ENCODE measurements around the gene GPATCH4.
A peak's percentile ranks its signal among the peaks of the same experiment; 100 is the strongest.
"Not testable (repeated sequence)": the region's sequence is repeated elsewhere in the genome, so short reads cannot be mapped to it uniquely, and the experiment has no call there.

Gene GPATCH4

DNA sequence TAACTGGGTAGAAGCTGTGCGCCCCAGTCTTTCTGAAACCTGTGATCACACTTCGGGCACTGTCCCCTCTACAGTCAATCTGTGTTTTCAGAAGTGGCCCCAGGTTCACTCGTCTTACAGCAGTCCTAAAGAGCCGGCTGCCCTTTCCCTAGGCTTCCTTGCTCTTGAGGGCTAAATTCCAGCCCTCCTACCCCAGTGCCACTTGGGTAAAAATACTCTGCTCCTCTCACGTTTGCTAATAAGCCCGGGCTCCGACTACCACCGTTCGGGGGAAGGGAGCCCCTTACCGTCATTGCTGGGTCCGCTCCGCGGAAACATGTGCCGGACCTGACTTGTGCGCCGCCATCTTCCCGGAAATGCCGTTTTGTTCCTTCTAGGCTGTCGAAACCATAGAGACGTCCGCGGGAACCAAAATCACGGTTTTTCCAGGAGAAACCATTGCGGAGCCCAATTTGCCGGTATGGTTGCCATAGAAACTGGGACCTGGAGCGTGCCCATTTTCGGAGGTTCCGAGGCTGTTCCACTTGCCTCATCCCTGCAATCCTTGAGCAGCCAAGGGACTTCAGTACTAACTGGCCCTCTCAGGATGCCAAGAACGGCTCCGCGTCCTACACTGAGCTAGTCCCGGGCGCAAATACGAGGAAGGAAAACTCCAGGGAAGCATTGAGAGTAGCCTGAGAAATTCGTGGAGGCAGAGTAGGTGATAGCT is at the start of gene GPATCH4:
TSS of gene GPATCH4 (minus strand) at position 358 of the 709 bp plus-strand sequence.
- peak; percentile 90 for DNase-seq (ENCODE audit: low spot score)

DNA sequence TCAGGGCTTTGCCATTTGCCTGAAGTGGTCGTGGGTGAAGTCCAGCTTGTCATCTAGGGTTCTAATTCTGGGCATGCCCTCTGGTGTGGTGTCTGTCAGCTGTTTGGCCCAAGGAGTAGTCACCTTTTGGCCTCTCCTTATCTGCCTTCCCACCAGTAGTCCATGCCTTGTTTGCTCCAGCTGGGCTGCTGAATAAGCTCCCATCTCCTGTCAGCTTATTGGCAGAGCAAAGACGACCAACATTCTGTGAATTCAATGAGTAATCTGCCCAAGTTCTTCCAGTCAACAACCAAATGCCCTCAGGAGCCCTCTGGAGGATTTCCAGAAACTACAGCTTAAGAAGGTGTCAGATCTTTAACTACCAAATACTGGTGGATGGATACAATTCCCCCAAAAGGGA is 47.7 kb upstream of the GPATCH4 start:
- no peak for DNase-seq (ENCODE audit: low spot score)

DNA sequence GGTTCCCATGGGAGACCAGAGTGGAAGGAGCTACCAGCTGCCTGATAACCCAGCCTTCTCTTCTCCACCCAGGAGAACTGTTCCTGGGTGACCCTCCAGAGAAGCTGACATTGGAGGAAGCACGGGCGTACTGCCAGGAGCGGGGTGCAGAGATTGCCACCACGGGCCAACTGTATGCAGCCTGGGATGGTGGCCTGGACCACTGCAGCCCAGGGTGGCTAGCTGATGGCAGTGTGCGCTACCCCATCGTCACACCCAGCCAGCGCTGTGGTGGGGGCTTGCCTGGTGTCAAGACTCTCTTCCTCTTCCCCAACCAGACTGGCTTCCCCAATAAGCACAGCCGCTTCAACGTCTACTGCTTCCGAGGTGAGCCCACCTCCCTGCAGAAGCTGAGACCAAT is 47.2 kb upstream of the GPATCH4 start:
- DNase-seq (ENCODE audit: low spot score), result no peak

DNA sequence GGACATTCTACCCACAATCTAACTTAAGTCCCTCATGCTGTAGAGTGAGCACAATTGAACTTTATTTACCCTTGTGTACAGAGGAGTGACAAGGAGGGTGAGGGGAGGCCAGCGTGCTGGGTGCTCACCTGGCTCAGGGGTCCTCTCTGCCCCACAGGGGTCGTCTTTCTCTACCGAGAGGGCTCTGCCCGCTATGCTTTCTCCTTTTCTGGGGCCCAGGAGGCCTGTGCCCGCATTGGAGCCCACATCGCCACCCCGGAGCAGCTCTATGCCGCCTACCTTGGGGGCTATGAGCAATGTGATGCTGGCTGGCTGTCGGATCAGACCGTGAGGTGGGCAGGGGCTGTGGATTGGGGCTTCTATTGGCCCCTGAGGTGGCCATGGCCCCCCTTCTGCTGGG is 46.1 kb upstream of the GPATCH4 start:
- no peak for DNase-seq (ENCODE audit: low spot score)

DNA sequence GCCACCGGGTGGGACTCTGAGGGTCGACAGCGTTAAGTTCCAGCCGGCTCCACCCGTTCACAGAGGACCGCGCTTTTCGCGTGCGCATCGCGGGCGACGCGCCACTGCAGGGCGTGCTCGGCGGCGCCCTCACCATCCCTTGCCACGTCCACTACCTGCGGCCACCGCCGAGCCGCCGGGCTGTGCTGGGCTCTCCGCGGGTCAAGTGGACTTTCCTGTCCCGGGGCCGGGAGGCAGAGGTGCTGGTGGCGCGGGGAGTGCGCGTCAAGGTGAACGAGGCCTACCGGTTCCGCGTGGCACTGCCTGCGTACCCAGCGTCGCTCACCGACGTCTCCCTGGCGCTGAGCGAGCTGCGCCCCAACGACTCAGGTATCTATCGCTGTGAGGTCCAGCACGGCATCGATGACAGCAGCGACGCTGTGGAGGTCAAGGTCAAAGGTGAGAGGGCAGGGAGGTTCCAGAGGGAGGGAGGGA is 45.5 kb upstream of the GPATCH4 start:
- no peak for DNase-seq (ENCODE audit: low spot score)

DNA sequence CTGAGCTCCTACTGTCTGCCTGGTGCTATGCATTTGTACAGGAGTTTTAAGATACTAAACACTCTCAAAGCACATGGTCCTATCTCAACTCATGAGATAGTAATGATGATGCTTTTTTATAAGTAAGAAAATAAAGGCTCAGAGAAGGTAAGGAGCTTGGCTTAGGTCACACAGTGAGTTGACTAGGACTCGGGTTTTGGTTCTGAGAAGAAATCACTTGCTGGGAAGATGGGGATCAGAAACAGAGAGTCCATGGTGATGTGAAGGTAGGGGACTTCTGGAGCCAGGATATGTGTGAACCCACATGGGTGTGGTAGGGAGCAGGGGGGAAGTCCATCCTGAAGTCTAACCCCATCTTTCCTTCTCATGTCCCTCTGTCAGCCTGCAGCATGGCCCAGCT is 44.4 kb upstream of the GPATCH4 start:
- DNase-seq (ENCODE audit: low spot score), result no peak

DNA sequence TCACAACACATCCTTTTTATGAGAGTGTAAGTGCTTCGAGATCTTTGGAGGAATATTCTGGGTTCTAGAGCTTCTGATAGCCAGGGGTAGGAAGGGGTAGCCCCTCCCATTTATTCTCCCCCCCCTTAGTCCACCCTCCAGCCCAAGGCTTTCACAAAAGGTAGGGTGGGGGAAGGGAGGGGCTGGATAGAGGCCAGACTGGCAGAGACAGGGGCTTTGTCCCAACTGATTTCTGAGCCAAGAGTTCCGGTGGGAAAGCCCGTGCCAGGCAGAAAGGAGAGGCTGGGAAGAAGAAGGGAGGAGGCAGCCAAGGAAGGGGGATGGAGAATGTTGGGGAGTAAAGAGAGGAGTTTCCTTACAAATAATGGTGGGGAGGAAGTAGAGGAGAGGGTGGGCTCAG is 43.8 kb upstream of the GPATCH4 start:
- DNase-seq (ENCODE audit: low spot score), result no peak

DNA sequence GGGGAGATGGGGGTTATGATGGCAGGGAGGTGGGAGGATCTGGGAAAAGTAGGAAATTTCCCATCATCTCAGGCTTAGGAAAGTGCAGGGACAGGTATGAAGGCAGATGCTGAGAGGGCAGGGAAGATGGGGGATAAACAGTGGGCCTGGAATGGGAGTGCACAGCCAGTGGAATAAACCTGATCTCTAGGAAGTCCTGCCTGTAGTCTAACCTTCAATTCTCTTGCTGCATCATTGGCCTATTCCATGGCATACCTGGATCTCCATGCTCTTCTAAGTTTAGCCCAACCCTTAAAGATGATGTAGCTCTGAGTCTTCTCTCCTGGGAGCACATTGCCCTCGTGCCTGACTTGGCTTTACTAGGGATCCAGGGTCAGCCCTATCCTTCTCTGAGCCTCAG is 43.4 kb upstream of the GPATCH4 start:
- no peak for DNase-seq (ENCODE audit: low spot score)

DNA sequence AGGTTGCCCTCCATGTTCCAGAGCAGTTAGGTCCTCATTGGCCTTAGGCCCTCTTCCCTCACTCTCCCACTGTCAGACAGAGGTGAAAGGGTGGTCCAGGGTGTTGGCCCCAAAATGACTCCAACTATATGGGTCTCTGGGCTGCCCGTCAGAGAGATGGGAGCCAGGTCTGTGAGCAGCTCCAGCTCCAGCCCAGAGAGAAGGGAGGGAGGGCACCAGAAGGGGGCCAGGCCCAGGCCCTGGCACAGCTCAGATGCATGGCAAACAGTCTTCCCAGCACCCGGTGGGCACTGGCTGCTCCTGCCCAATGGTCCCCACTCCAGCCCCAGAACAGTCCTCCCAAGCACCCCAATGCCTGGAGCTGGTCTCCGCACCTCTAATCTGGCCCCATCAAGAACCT is 42.9 kb upstream of the GPATCH4 start:
- DNase-seq (ENCODE audit: low spot score), result no peak

DNA sequence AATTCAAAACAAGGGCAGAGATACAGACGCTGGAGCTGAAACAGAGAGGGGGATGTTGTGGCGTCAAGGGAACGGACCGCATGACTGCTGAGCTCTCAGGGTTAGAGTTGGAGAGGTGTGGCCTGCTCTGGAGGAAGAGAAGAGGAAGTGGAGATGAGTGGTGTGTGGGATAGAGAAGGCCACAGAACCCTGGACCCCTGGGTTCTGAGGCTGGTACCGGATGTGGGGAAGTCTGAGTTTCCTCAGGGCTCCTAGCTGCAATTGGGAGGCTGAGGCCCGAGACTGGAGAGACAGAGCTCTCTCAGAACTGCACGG is 42.5 kb upstream of the GPATCH4 start:
- DNase-seq (ENCODE audit: low spot score), result no peak

DNA sequence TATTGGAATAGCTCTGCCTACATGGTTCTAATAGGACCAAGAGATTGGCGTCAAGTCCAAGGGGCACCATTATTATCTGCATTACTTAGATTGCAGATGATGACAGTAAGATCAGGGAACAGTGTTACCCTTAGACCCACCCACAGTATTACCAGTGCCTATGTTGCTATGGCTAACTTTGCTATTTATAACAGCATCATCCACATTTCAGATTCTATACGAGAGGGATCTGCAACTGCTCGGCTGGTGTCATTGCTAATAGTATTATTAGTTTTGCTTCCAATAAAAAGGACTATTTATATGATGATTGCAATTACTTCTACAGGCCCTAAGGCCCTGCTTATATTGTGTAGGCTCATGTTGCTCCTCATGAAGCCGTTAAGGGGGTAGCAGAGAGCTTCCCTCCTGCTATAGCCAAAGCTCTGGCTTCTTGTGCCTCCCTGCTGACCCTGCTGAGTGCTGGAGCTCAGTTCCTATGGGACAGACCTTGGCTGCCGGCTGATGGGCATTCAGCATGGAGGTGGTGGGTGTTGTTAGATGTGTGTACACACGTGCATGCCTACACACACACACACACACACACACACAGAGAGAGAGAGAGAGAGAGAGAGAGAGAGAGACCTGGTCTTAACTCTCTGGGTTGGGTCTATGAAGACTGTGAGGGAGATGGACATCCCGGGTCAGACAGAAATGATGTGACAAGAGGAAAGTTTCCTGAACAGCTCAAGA is 41.9 kb upstream of the GPATCH4 start:
- DNase-seq (ENCODE audit: low spot score), result no peak

DNA sequence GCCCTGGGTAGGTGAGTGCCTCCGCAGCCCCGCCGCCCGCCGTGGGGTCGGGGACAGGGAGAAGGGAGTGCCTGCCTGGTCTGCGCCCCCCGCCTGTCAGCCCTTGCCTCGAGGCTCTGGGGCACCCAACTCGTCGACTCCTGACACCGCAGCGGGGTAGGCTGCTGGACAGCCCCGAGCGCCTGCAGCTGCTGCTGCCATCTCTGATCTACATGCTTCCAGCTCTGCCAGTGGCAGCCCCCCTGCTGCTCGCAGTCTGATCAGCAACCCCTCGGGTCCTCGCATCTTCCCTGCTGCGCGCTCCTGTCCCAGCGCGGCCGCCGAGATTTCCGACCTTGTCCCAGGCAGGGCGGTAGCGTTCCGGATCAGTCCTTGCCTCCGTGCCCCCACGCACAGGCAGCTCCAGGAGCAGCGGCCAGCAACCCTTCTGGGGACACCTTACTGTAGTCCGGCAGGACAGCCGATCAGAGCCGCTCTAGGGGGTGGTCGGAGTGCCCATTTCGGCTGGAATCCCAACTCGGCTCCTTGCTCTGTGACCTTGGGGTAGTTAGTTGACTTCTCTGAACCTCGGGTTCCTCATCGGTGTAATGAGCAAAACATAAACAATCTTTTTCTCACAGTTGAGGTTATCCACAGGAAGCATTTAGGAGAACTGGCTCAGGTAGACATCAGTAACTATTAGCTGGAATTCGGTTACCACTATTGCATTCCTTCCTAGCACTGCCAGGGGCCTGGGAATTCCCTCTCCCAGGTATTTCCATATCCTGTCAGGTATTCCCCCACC is 41.2 kb upstream of the GPATCH4 start:
- DNase-seq (ENCODE audit: low spot score), result no peak

DNA sequence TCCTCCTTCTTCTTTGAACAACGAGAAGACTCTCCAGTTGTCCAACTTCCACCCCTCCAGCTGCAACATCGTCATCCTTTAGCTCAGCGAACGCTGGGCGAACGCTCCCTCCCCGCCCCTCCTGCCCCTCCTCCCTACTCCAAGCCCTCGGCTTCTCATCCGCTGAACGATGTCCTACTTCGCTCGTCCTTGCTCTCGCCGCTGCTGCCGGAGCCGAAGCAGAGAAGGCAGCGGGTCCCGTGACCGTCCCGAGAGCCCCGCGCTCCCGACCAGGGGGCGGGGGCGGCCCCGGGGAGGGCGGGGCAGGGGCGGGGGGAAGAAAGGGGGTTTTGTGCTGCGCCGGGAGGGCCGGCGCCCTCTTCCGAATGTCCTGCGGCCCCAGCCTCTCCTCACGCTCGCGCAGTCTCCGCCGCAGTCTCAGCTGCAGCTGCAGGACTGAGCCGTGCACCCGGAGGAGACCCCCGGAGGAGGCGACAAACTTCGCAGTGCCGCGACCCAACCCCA is 40.5 kb upstream of the GPATCH4 start, which contains the start of gene BCAN:
TSS of gene BCAN (plus strand) at position 357 of the 504 bp plus-strand sequence. CDS start 3,938 bp downstream, outside the sequence.
- no peak for DNase-seq (ENCODE audit: low spot score)

DNA sequence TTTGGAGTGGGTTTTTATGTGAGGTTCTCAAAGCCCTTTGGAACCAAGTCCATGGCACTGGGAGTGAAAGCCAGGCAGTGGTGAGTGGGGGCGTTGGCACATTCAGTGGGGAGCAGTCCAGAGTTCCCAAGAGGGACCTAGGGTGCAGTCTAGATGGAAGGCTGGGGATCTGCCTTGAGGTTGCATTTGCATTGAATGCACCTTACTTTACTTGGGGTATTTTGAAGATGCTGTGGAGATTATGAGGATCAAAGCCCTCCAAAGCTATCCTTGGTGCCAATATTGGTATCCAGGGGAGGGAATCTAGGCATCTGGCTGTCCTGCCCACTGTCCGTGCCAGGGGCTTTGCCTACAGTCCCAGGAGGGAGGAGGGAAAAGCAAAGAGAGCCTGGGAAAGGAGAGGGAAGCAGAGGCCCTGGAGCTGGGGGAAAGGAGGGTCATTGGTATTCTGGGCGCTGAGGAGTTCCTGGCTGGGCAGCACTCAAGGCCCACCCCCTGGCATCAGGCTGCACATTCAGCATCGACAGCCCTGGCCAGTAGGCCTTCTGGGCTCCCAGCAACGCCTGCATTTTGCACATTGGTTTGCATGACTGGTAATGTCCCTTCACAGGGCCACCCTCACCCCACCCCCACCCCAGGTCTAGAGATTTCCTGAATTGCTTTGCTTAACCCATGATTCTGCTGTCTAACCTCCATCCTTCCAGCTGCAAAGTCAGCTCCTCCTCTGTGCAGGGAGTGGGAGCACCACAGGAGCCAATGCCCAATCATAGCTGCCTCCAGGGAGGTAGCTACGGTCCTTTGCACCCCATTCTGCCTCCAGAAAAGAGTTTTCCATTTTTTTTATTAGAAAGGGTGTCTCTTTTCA is 39.8 kb upstream of the GPATCH4 start:
- no peak for DNase-seq (ENCODE audit: low spot score)

DNA sequence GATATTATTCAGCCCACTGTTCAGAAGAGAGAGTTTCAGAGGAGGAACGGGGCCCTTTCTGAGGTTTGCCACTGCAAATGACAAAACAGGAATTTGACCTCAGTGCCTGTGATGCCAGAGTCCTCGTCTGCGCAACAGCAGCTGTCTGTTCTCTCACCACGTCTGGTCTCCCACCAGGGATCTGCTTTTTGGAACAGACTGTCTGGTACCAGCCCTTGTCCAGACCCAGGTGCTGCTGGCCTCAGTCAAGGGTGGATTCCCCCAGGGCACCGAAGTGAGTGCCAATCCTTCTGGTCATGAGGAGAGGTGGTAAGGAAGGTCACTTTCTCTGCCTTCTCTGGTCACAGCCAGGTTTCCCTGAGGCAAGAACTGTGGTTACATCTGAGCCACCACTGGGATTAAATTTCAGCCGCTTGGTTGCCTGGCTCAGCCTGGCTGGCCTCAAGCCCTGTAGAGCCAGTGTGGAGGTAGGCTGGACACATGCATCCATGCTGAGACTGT is 38.4 kb upstream of the GPATCH4 start:
- DNase-seq (ENCODE audit: low spot score), result no peak

DNA sequence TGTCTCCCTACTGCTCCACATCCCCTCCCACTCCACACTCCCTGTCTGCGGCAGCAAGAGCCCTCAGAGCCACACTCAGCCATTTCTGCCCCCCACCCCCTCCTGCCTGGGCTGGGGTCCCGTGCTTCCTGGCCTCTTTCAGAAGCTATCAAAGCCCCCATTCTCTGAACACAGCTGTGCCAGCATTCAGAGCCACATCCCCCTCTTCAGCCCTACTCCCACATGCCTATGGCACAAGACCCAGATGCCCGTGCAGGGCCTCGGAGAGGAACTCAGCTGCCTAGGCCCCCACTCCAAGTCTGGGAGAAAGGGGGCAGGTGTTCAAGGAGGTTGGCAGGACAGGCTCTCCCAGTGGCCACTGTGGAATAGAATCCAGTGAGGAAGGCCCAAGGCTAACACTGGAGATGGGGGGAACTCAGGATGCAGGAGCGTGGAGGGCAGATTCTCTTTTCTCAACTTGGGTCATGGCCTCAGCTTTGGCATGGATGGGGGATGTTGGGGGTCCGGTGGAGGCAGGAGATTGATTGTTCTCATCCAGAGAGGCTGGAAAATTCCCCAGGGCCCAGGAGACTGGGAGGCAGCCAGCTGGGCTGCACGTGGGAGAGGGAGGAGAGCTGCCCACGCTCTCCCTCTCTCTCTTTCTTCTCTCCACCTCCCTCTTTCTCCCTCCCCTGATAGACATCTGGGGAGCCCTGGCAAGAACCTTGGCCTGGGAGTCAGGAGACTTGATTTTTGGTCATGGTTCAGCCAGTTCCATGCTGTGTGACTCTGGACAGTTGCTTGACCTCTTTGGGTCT is 37.1 kb upstream of the GPATCH4 start:
- no peak for DNase-seq (ENCODE audit: low spot score)

DNA sequence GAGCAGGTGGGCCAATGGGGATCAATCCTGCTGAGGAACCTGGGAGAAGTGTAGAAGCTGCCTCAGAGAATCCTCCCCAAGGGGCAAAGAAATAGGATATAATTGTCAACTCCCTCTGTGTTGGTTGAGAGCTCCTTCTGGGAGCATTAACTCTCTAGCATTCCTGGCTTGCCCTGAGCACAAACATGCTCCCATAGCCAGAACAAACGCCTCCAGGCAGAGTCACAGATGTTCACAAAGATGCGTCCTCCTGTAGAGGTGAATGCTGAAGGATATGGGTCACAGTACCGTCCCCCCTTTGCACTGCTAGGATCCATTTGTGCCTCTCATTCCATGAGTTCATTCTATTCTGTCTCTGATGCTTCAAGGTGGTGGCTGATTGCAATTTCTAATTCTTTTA is 31.1 kb upstream of the GPATCH4 start:
- DNase-seq (ENCODE audit: low spot score), result no peak

DNA sequence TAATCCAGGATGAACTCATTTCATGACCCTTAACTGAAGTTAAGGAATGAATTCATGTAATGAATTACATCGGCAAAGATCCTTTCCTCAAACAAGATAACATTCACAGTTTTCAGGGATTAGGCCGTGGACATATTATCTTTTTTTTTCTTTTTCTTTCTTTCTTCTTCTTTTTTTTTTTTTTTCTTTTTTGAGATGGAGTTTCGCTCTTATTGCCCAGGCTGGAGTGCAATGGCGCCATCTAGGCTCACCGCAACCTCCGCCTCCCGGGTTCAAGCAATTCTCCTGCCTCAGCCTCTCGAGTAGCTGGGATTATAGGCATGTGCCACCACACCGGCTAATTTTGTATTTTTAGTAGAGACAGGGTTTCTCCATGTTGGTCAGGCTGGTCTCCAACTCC is 29.9 kb upstream of the GPATCH4 start:
- DNase-seq (ENCODE audit: low spot score), result not testable (repeated sequence)

DNA sequence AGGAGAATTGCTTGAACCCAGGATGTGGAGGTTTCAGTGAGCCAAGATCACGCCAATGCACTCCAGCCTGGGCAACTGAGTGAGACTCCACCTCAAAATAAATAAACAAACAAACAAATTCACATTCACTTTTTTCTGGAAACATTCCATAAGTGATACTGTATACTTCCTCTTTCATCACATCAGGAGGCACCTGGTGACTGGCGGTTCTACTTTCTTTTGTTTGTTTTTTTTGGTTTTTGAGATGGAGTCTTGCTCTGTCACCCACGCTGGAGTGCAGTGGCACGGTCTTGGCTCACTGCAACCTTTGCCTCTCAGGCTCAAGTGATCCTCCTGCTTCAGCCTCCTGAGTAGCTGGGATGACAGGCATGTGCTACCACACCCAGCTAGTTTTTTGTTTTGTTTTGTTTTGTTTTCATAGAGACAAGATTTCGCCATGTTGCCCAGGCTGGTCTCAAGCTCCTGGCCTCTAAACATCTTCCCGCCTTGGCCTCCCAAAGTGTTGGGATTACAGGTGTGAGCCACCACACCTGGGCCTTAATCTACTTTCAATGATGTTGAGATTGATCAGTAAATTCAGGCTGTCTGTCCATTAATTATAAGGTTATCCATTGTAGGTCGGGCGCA is 28.7 kb upstream of the GPATCH4 start:
- DNase-seq (ENCODE audit: low spot score), result no peak

DNA sequence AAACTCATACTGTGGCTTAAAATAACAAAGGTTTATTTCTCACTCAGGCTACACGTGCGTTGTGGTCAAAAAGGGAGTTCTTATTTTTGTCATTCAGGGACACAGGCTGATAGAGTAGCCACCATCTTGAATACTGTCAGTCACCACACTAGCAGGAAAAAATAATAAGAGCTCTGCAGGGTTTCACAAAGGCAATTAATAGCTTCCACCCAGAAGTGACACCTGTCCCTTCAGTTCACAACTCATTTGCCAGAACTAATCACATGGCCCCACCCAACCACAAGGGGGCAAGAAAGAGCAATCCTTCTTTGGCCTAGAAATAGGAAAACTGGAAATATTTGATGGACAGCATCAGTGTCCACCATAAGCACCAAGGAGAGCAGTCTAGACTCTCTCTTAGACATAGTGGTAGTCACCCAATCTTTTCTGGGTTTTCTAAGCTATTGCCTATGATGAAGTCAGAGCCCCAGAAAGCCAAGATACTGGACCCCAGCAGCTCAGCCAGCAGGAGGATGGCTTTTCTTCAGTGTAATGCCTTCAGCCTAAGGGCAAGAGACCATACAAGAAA is 26.1 kb upstream of the GPATCH4 start:
- peak; percentile 40 for DNase-seq (ENCODE audit: low spot score)
